Ishikawa (cell line): ENCODE measurements around the gene MYO5B.

Experiments used
- CEBPB ChIP-seq: IDR thresholded peaks from 2 replicates; pipeline ENCODE4 v1.6.1; 2012
- CREB1 ChIP-seq: IDR thresholded peaks from 2 replicates; pipeline ENCODE4 v1.6.1; 2012; ENCODE audit warnings: low read depth
- EGR1 ChIP-seq: IDR thresholded peaks from 2 replicates; pipeline ENCODE4 v1.6.1; 2012
- EP300 ChIP-seq: IDR thresholded peaks from 2 replicates; pipeline ENCODE4 v1.6.1; 2012; ENCODE audit warnings: borderline replicate concordance
- FOXM1 ChIP-seq: IDR thresholded peaks from 2 replicates; pipeline ENCODE4 v1.6.1; 2012; ENCODE audit warnings: low read depth, borderline replicate concordance
- MAX ChIP-seq: IDR thresholded peaks from 2 replicates; pipeline ENCODE4 v1.6.1; 2012
- NFIC ChIP-seq: IDR thresholded peaks from 2 replicates; pipeline ENCODE4 v1.6.1; 2012
- RAD21 ChIP-seq: IDR thresholded peaks from 2 replicates; pipeline ENCODE4 v1.6.1; 2012; ENCODE audit warnings: low read depth
- REST ChIP-seq: IDR thresholded peaks from 2 replicates; pipeline ENCODE4 v1.6.1; 2012; ENCODE audit warnings: low read depth, mild to moderate bottlenecking
- TAF1 ChIP-seq: IDR thresholded peaks from 2 replicates; pipeline ENCODE4 v1.6.1; 2012; ENCODE audit warnings: low read depth, mild to moderate bottlenecking
- TCF12 ChIP-seq: IDR thresholded peaks from 2 replicates; pipeline ENCODE4 v1.6.1; 2012; ENCODE audit warnings: low read depth
- TEAD4 ChIP-seq: IDR thresholded peaks from 2 replicates; pipeline ENCODE4 v1.6.1; 2012
- USF1 ChIP-seq: IDR thresholded peaks from 2 replicates; pipeline ENCODE4 v1.6.1; 2012
- YY1 ChIP-seq: IDR thresholded peaks from 2 replicates; pipeline ENCODE4 v1.6.1; 2012; ENCODE audit warnings: low read depth
- ZBTB7A ChIP-seq: IDR thresholded peaks from 2 replicates; pipeline ENCODE4 v1.6.1; 2012; ENCODE audit warnings: low read depth

The MYO5B gene

GRCh38 chr18:49859725-49860124, 335.2 kb downstream of the MYO5B start:
- TF ChIP-seq TAF1 (no peak), TCF12 (no peak), RAD21 (no peak), ZBTB7A (no peak), REST (no peak)

GRCh38 chr18:49859021-49859359, 336.0 kb downstream of the MYO5B start:
- TF ChIP-seq TCF12 (no peak), REST (no peak)

GRCh38 chr18:49858309-49859020, 336.5 kb downstream of the MYO5B start:
- TF ChIP-seq TAF1 = no peak
- TF ChIP-seq TEAD4 = no peak
- no peak for TF ChIP-seq TCF12
- peak; percentile 98 for TF ChIP-seq RAD21
- no peak for TF ChIP-seq REST

- TF ChIP-seq TAF1 = no peak
- no peak for TF ChIP-seq ZBTB7A
- no peak for TF ChIP-seq CREB1
- TF ChIP-seq NFIC = no peak
- no peak for TF ChIP-seq FOXM1
- no peak for TF ChIP-seq MAX
- TF ChIP-seq RAD21 = no peak; the same call in 1 of the 2 replicates
- no peak for TF ChIP-seq CEBPB
- no peak for TF ChIP-seq EP300
- no peak for TF ChIP-seq TEAD4
- no peak for TF ChIP-seq EGR1
- TF ChIP-seq YY1 = no peak
- no peak for TF ChIP-seq TCF12
- no peak for TF ChIP-seq USF1
- no peak for TF ChIP-seq REST
Observed at GRCh38 chr18:49857708-49858107, 337.2 kb downstream of the MYO5B start.
